GM18868 (cell line): ENCODE measurements around the gene OTUB1.

ENCODE experiments used
- ATAC-seq: cut with Tn5 transposase; IDR thresholded peaks from one replicate; pipeline ENCODE4 v1.9.1; 2021; ENCODE audit warnings: mild to moderate bottlenecking, moderate library complexity; ENCODE audit not compliant: unreplicated experiment

OTUB1 gene

DNA sequence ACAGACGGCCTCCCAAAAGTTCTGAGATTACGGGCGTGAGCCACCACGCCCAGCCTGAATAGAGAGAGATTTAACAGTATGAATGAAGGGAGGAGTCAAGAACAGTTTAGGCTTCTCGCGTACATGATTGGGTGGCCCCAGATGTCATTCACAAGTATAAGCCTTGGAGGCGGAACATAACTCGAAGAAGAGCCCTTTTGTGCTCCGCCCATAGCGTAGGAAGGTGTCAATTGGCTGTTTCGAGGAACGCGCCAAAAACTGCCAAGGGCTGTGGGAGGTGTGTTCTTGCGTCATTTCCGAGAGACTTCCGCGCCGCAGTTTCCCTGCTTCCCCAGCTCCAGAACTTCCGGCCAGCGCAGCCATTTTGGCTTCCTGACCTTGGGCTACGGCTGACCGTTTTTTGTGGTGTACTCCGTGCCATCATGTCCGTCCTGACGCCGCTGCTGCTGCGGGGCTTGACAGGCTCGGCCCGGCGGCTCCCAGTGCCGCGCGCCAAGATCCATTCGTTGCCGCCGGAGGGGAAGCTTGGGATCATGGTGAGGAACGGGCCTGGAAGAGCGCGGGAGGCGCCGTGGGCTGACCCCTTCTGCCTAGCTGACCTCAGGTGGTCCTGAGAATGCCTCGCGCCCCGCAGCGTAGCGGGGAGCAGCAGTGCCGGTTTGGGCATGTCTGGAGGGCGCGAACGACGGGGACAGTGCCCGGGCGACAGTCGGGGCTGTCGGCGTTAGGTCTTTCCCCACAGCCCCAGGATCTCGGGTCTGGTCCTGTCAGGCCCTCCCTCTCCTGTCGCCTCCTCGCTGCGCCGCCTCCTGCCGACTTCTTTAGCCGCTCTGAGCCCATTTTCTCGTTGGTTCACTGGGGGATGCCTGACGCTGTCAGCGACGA, 11.7 kb upstream of the OTUB1 start, which contains the start of gene COX8A:
Gene COX8A, plus strand, starts transcription at position 362 of the 885 bp plus-strand sequence. Its CDS starts 61 bp downstream, at position 423.
- peak; percentile 97 for ATAC-seq

- ATAC-seq: no peak
Observed at GRCh38 chr11:63978551-63979239, 7.5 kb upstream of the OTUB1 start.

DNA sequence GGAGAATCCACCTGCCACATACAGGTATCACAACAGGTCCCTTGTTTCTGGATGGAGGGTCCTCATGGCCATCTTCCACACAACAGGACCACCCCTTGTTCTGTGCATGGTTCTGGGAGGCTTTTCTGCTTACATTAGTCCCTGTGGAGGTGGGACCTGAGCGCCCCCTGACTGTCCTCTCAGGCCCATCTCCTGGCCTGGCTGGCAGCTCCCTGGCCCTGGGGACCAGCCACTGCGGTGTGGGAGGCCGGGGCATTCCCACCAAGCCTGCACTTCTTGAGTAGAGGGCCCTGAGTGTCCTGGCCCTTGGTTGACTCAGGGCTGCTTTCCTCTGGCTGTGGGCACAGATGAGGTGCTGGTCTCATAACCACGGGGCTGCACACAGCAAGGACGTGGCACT, 6.8 kb upstream of the OTUB1 start:
- no peak for ATAC-seq

DNA sequence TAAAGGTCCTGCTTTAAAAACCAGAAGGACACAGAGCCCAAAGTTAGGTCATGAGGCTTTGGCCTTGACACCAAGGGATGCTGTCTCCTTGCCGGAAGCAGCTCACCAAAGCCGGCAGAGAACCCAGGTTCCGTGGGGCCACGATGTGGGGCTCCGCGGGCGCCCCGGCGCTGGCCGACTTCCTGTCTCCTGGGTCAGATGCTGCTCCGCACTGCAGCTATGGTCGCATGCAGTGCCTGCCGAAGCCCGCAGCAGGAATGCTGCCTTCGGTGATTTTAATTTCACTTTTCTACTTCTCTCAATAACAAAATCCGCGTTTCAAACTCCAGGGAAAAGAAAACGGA, 454 bp upstream of the OTUB1 start:
- peak; percentile 39 for ATAC-seq

GRCh38 chr11:63986932-63987513, 785 bp downstream of the OTUB1 start:
- no peak for ATAC-seq

GRCh38 chr11:63991558-63991957, 5.3 kb downstream of the OTUB1 start:
- ATAC-seq: no peak

DNA sequence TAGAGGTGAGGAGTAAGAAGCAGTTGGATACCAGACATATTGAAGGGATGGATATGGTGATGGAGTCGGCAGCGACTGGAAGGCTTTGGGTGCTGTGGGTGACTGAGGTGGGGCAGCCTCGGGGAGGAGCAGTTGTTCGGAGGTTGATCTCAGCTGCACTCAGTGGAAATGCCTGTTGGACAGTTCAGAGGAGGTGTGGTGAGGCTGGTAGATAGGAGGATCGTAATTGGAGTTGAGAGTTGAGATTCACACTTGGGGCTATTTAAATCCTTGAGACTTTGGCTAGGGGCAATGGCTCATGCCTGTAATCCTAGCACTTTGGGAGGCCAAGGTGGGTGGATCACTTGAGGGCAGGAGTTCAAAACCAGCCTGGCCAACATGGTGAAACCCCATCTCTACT, 6.9 kb downstream of the OTUB1 start:
- ATAC-seq: no peak

DNA sequence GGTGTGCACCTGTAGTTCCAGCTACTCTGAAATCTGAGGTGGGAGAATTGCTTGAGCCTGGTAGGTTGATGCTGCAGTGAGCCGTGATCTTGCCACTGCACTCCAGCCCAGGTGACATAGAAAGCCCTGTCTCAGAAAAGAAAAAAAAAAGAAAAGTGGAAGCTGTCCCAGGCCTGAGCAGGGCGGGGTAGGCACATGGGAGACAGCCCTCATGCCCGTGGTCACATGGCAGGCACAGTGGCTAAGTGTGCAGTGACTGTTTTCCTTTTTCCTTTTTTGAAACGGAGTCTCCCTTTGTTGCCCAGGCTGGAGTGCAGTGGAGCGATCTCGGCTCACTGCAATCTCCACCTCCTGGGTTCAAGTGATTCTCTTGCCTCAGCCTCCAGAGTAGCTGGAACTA, 7.8 kb downstream of the OTUB1 start:
- no peak for ATAC-seq

- no peak for ATAC-seq
Observed at GRCh38 chr11:63996512-63996911, 10.3 kb downstream of the OTUB1 start.

- no peak for ATAC-seq
Observed at GRCh38 chr11:63997104-63997700, 11.0 kb downstream of the OTUB1 start.

GRCh38 chr11:63997801-63998337, 11.6 kb downstream of the OTUB1 start:
- ATAC-seq: no peak

- no peak for ATAC-seq
Observed at GRCh38 chr11:63998558-63999348, 12.5 kb downstream of the OTUB1 start.

DNA sequence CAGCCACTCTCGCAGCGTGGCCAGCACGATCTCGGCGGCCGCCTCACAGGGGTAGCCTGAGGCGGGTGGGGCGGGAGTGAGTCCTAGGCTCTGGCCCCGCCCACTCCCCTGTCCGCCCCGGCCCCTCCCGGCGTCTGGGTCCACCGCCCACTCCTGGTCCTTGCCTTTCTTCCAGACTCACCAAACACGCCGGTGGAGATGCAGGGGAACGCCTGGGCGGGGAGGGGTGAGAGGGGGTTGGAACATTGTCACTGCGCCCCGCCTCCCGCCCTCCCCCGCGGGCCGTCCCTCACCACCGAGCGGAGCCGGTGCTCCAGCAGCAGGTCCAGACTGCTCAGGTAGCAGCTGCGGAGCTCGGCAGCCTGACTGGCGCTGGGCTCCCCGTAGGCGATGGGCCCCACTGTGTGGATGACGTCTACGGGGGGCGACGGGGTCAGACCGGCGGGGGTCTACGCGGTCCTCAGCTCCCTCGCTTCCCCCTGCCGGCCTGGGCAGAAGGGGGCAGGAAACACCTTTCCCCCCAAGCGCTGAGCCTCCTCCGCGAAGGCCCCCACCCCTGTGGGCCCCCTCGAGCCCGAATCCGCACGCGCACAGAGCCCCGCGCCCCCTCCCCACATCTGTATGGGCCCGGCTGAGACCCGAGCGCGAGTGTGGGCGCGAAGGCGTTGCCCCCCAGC, 13.2 kb downstream of the OTUB1 start:
- no peak for ATAC-seq

- ATAC-seq: peak; percentile 52
Observed at GRCh38 chr11:64000026-64000739, 13.9 kb downstream of the OTUB1 start.

GRCh38 chr11:64000740-64001483, 14.7 kb downstream of the OTUB1 start:
- peak; percentile 6 for ATAC-seq

DNA sequence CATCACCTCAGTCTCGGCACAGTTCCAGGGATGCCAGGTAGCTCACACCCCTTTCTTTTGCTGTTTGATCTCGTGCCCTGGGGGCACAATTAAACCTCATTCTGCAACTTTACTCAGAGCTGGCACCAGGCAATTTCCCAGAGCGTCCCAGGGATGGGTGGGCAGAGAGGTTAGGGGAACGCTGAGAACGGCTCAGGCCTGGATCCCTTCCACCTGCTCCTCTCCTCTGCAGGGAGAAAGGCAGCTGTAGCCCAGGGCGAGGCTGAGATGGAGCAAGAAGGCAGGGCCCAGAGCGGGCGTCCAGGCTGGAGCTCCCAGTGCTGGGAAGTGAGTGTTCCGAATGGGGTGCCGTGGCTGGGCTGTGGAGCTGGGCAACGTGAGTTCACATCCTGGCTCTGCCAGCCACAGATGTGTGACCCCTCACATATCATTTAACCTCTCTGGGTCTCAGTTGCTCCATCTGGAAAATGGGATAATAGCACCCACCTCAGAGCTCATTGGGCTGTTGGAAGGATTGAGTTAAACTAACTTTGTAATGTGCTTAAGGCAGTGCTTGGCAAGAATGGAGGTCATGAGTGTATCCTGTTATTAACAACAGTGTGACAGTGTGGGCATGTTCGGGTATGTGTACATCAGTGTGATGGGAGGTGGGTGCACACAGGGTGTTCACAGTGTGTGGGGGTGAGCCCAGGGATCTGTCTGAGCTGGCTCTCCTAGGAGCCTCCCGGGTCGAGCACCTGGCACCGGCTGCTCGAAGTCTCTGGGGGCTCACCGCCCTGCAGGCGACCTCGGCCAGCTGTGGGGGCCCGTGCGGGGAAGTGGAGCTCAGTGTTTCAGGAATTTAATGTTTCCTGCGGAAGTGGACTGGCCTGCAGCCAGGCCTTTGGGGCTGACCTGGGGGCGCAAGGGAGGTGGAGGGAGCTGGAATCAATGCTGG, 15.5 kb downstream of the OTUB1 start:
- ATAC-seq: no peak

DNA sequence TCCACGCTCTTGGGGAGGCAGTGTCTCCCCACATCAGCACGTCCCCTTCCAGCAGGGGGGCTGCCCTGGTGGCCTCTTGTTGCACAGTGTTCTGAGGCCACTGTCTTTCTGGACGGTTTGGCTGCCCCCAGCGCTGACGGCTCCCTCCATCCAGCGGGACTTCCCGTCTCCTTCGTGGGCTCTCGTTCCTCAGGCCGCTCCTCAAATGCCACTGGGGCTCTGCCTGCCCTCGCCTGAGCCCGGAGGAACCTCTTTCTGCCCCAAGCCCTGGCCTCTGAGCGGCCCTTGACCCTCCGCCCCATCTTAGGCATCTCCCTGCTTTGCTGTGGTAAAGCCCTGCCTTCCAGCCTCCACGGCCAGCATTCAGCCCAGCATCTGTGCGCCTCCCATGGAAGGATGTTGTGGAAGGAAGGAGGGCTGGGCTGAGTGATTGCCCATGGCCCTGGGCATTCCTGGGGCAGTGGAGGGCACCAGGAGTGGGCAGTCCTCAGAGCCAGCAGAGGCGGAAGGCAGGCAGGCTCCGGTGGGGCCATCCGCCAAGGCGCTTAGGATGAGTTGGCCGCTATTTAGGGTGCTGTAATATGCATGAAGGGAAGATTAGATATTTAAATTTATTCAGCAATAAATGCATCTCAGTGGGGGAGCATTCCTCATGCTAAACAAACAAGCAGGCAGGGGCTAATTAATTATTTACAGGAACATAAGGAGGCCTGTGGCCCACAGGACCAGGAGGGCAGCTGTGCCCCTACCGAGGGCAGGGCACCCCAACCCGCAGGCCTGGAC, 17.8 kb downstream of the OTUB1 start:
- ATAC-seq: no peak
